Stimulated activated CD4-positive, alpha-beta T cell treated with anti-CD3 and anti-CD28 coated beads, Interleukin-15, amount 100 ng/mL, for 24 hours (primary cell): ENCODE results near the gene DNAAF8.

Experiments used
- DNase-seq: peaks from one replicate; pipeline ENCODE4 v3.0.0-alpha.2; 2020

DNAAF8 gene

DNA sequence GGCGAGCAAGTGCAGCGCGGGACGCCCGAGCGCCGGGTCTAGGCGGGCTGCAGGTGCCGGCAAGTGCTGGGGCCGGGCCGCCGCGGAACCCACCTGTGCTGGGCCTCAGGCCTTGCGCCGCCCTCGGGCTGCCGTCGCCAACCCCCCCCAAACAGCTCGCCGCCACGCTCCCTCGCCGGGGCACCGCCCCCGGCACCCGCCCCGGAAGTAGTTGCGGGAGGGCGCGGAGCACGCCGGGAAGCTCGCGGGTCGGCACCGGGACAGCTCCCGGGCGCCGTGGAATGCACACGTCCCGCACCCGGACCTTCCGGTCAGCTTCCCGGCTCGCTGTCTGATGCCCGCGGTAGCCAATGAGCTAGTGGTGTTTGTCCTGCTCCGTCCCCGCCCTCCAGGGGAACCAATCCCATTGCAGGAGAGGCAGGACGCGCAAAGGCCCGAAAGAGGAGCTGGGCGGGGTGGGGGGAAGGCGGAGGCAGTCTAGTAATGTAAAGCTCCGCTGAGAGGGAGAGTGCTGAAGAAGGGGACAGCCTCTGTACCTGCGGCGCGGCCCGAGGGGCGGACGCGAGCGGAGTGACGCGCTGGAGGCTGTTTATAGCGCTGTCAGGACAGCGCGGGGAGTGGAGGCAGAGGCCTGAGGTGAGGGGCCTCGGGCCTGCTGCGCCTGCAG lies at the start of gene DNAAF8, which contains the start of gene ANKS3:
Gene DNAAF8, plus strand, starts transcription at position 475 of the 667 bp plus-strand sequence. CDS start 1,978 bp downstream, outside the sequence.
Gene ANKS3, minus strand, starts transcription at position 209 of the 667 bp plus-strand sequence. CDS start 4,122 bp downstream, outside the sequence.
- DNase-seq, result peak; percentile 90

- no peak for DNase-seq
These were observed 49.6 kb upstream of the DNAAF8 start for GRCh38 chr16:4684763-4685162.

GRCh38 chr16:4685292-4685691 lies 49.0 kb upstream of the DNAAF8 start:
- DNase-seq, result no peak

DNA sequence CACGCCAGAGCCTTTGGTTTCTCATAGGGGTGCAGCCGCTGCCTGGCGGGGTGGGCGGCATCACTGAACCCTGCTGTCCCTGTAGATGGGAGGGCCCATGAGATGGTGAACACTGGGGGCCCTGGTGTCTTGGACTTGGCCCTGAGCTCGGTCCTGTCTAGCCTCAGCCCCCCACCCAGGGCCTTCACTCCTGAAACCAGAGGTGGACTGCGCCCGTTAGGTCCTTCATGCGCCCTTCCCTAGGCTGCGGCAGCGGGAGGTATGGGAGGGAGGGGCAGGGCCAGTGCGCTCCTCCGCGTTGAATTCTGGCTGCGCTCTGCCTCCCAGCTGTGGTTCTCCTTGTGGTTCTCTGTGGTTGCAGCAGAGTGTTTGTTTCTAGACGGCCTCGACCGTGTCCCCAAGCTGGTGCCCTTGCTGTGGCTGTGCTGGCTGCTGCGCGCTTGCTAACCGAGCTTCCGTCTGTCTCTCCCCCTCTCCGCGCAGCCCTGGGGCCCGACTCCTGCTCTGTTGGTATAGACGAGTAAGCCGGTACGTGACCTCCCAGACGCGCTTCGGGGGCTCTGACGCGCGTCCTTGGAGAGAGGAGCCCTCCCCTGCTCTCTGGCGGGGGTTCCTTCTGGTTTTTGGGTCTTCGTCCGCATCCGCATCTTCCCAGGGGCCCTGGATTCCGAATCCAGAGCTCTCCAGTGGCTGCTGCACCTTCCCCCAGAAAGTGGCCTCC lies 48.4 kb upstream of the DNAAF8 start:
- no peak for DNase-seq

DNA sequence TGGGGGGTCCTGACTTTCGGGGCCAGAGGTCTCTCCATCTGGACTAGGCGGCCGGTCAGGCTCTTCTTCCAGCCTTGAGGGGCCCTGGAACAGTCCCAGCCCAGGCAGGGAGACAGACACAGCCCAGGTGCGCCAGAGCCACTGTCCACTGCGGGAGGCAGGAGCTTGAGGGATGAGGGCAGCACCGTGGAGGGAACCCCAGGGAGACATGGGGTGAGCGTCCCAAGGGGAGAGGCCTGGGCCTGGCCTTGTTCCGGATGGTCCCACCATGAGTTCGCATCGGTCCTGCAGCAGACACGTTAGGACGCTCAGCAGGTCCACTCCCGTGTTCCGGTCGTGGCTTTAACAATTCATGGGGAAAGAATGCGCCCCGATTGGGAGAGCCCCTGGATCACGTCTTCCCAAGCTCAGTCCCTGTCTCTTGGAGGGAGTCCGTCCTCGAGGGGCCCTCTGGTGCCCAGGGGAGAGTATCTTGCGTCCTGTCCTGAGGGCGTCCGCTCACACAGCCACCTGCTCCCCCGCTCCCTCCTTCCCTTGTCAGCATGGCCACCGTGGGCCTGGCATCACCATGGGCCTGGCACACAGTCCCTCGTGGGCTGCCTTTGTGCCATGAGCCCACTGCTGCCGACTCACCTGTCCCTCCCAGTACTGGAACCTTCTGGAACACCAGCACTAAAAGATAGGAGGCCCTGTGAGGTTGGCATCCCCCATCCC lies 47.7 kb upstream of the DNAAF8 start:
- no peak for DNase-seq

- DNase-seq, result no peak
These were observed 46.9 kb upstream of the DNAAF8 start for GRCh38 chr16:4687416-4687815.

DNA sequence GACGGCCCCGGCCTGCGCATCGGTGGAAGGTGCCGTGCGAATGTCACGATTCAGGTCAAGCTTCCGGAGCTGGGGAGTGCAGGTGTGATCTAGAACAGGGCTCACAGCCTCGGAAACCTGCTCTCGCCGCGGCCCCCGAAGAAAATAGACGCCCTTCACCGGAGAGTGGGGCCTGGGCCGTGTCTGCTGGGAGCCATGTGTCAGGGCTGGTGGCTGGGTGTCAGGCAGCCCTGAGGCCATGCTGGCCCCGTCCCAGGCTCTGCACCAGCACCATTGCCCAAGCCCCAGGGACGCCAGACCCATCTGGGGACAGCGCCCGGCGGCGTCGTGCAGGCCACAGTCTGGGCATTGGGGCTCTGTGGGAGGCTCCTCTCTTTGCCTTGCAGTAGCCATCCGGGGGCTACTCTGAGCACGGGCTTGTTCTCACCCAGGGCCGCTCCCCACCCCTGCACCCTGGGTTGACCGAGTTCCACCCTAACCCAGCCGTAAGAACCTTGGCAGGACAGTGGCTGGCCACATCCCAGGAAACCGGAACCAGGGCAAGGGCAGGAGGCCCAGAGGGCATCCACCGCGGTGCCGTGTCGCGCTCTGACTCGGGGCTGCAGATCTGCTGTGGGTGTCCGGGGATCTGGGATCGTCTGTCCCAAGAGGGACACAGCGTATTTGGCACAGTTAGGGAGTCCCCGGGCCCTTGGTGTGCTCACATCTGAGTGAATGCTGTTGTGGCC lies 46.2 kb upstream of the DNAAF8 start:
- DNase-seq, result no peak

DNA sequence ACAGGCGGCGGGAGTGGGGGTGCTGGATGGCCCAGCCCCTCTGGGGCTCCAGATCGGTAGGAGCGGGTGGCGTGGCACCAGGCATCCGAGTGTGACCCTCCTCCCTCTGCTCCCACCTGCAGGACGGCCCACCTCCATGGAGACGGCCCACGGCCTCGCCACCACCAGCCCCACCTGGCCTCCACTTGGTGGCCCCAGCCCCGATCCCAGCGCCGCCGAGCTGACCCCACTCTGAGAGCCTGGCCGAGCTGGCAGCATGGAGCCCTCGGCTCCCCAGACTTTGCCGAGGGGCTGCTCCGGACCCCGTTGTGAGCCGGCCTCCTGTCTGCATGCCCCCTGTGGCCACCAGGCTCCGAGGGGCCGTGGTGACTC lies 45.7 kb upstream of the DNAAF8 start:
- no peak for DNase-seq

DNA sequence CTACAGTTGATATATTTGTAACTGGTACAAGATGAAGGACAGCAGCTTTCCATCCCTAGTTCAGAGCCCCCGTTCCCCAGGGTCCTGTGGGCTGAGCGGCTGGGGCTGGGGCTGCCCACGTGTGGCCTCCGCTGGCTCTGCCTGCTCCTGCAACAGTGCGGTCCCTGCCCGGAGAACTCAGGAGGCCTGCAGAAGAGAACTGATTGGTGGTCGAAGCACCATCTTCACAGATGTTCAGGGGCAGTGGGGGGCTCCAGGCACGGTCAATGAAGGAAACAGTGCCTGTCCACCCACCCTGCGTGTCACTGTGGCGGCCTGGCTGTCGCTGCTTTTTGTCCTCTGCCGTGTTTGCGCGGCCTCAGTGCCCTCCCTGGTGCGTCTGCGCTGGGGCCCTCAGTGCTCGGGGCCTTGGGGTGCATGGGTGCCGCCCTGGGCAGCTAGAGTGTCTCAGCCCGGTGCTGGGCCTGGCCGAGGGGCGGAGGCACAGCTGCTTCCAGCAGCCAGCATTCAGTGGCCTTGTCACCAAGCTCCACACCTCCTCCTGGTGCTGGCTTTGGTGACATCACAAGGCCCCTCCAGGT lies 45.2 kb upstream of the DNAAF8 start:
- no peak for DNase-seq

GRCh38 chr16:4689864-4690704 lies 44.3 kb upstream of the DNAAF8 start:
- no peak for DNase-seq

DNA sequence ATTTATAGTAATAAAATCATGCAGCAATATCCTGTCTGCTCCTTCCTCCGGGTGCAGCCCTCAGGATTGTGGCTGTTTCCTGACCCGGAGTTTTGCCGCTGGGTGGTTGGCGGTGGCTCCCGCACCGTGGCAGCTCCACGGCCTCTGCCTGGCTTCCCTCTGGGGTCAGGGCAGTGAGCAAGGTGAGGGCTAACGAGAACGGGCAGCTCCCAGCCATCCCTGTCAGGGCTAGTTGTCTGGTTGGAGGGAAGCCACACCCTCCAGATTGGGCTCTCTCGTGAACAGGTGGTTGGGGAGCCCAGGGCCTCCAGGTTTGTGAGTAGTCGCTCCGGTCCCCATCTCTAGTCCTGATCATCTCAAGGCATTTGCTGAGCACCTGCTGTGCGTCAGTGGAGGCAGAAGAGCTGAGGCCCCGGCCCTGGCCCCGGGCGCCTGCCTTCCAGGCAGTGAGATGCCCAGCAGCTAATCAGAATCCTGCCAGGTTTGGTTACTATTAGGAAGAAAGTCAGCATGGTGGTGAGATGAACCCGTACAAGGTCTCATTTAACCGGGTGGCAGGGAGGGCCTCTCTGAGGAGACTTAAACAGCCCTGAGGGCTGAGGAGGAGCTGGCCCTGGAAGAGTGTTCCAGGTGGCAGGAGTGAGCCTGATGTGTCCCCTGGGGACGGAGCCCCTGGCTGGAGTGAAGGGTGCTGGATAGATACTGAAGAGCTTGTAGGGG lies 43.2 kb upstream of the DNAAF8 start:
- no peak for DNase-seq

DNA sequence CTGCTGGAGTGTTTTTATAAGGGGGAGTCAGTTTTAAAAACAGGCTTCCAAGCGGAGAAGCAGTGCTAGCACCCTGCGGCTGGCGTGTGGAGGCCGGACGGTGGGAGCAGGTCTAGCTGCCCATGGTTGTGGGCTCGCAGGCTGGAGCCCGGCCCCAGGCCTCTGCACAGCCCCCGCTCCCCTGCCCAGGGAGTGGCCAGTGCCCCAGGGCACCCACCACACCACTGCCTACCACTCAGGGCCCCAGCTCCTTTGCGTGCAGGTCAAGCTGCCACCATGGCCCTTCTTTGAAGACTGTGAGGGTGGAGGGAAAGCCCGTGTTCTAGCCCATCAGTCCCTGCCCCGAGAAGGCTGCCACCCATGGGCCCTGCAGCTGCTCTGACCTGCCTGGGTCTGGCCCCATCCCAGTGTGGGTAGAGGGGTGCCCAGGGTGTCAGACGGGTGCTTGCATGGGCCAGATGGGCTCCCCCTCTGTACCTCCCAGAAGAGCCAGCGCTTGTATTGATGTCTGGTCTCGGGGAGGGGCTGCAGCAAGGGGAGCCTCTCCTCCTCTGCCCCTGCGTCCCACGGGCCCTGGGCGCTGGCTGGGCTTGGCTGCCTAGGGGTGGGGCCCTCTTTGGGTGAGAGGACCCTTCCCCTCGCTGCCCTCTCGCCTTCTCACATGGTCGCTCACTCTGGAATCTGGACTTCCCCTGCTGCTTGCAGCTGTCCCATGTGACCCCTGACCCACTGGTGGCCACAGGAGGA lies 42.5 kb upstream of the DNAAF8 start:
- DNase-seq, result no peak

DNA sequence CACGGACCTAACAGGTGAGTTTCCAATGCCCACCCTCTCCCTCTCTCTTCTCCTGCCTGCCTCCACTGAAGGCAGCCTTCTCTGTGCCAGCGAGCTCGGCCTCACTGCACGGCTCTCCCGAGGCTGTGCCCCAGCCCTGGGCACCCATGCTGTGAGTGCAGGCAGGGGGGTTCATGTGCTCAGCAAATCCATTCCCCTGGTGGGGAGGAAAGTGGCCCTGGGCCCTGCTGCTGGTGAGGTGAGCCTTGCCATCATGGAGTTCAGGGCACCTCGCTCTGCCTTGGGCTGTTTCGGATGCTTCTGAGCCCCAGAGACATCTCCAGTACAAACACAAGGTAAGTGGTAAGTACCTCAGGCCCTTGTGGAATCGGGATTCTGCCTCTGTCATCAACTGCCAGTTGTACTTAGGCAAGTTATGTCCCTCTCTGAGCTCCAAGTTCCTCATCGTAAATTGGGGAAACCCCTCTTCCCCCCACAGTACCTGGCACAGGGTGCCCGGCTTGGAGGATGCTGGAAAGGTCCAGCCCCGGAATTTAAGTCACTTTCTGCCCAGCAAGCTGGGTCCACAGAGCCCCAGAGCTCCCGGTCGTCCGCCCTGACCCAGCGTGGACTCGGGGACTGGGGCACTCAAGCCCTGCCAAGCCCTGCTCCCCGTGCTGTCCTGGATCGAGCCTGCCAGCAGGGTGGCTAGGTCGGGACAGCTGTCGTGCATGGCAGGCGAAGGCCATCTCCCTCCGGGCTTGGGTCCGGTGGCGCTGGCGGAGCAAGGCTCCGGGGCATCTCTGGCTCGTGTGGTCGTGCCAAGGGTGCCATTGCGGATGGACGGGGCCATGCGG lies 41.7 kb upstream of the DNAAF8 start:
- no peak for DNase-seq

DNA sequence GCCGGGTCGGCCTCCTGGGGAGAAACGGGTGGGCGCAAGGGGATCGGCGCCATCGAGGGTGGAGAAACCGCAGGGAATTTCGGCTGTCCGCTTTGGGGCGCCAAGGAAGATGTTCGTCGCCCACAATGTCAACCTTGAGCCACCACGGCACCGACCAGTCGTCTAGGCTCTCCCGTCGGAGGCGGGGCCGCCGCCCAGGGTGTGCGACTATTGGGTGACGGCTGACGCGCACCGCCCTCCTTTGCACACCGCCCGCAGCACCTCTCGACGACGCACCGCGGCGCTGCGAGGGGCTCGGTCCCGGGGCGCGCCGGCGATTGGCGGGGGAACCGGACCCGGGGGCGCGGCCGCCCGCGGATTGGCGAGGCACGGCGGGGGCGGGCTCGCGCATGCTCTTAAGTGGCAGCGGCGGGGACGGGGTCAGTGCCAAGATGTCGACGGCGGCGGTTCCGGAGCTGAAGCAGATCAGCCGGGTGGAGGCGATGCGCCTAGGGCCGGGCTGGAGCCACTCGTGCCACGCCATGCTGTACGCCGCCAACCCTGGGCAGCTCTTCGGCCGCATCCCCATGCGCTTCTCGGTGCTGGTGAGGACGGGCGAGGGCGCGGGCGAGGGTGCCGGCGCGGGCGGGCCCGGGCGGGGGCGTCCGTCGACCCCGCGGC lies 40.9 kb upstream of the DNAAF8 start, which contains the start of gene NUDT16L1:
Gene NUDT16L1, plus strand, starts transcription at position 267 of the 660 bp plus-strand sequence. Its CDS starts 165 bp downstream, at position 432.
- DNase-seq, result peak; percentile 98

- DNase-seq, result peak; percentile 58
These were observed 40.2 kb upstream of the DNAAF8 start for GRCh38 chr16:4693956-4694641.

DNA sequence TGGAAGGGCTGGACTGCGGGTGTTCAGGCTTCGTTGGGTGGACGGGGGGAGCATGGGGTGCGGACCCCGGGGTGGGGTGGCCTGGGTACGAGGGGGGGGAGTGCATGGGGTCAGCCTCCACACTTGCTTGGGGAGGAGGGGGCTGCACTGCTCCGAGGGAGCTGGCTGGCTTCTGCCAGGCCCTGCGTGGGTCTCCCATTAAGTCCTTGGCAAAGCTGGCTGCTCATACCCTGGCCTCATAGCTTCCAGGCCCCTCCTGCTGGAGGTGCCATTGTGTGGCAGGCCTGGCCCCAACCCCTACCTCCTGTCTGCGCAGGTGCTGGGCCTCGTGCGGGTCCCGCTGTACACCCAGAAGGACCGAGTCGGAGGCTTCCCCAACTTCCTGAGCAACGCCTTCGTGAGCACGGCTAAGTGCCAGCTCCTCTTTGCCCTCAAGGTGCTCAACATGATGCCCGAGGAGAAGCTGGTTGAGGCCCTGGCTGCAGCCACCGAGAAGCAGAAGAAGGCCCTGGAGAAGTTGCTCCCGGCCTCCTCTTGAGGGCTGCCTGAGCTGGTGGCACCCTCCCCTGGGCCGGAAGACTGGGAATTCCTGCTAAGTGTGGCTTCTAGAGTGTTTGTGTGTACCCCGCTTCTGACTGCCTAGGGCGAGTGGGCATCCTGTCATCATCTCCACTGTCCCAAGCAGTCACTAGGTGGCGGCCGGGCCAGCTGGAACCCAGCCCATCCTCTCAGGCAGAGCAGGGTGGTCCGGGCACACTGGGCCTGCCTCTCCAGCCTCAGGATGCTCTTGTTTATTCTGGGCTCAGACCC lies 39.5 kb upstream of the DNAAF8 start:
- no peak for DNase-seq
